K562 (cell line): ENCODE data around the gene LGSN. TPM values are rescaled to one million over a fixed set of nuclear protein-coding genes. Genes with fewer than 3 reads are reported as not detected.

Experiments
- ATAC-seq: fragments of 200-7000 bp; cut with Tn5 transposase; 3 replicates; pipeline ENCODE4 v1.9.1; 2020; ENCODE audit warnings: moderate library complexity
- BruUV-seq: library from RNA; stranded (reverse); fragments of 400-500 nt; replicated peaks from 2 replicates; lab custom pipeline; 2021; lab: Mats Ljungman, UMichigan
- CTCF ChIA-PET: fragments of 300-600 bp; formaldehyde crosslinking; extraction: SDS; loops from one replicate; lab custom pipeline; 2021; ENCODE audit warnings: low intra/inter-chr PET ratio; lab: Yijun Ruan, JAX
- POLR2A ChIA-PET: fragments of 300-600, 350-650 bp; sonication (Branson Sonifier 250); formaldehyde crosslinking; extraction: SDS; loops from one replicate; lab custom pipeline; 2021; ENCODE audit warnings: antibody characterized with exemption, inconsistent platforms; lab: Yijun Ruan, JAX
- DNase-seq, 4 experiments: peaks; one replicate each; pipeline versions ENCODE4 v3.0.0 to v3.0.0-alpha.2; 2011 to 2018; ENCODE audit warnings: low spot score in 3 of 4, mixed read lengths in 3 of 4; ENCODE audit errors: extremely low read depth in 1 of 4
- FAIRE-seq: peaks from 2 replicates; lab custom pipeline; 2011; peaks lifted over from hg19 to GRCh38; lab: Jason Lieb, UNC
- H2AFZ ChIP-seq: 2 replicates; pipeline ENCODE4 v1.6.0; 2011; ENCODE audit warnings: low read depth, low read length, control low read depth, inconsistent platforms
- H3K27ac ChIP-seq: fragments of 200-600 bp; 3 replicates; pipeline ENCODE4 v1.8.0; 2011; ENCODE audit warnings: low read depth, mild to moderate bottlenecking, control low read depth, inconsistent platforms, low read length, moderate library complexity, mixed read lengths; ENCODE audit errors: extremely low read depth
- H3K27me3 ChIP-seq, 2 experiments: fragments of 300-600 bp in 1 of 2; 2 replicates in 1 of 2; 3 replicates in 1 of 2; pipeline versions ENCODE4 v1.6.0 to v1.8.0; 2011; ENCODE audit warnings: inconsistent platforms in 2 of 2, low read length in 2 of 2, mild to moderate bottlenecking in 1 of 2, mixed read lengths in 1 of 2, moderate library complexity in 1 of 2; ENCODE audit not compliant: control insufficient read depth in 2 of 2, insufficient read depth in 2 of 2
- H3K36me3 ChIP-seq: fragments of 300-600 bp; 3 replicates; pipeline ENCODE4 v1.8.0; 2011; ENCODE audit warnings: mild to moderate bottlenecking, low read length, inconsistent platforms; ENCODE audit not compliant: control insufficient read depth, insufficient read depth
- H3K4me1 ChIP-seq, 2 experiments: fragments of 200-600 bp in 1 of 2; replicated peaks in 1 of 2; 2 replicates in 1 of 2; 3 replicates in 1 of 2; pipeline versions ENCODE4 v1.5.1 to v1.8.0; 2011; ENCODE audit warnings: inconsistent platforms in 2 of 2, low read length in 2 of 2, mild to moderate bottlenecking in 1 of 2, mixed read lengths in 1 of 2, moderate library complexity in 1 of 2; ENCODE audit not compliant: control insufficient read depth in 2 of 2, insufficient read depth in 2 of 2
- H3K4me2 ChIP-seq: 2 replicates; pipeline ENCODE4 v1.6.1; 2011; ENCODE audit warnings: low read length, control low read depth, inconsistent platforms, mixed read lengths; ENCODE audit not compliant: insufficient read depth
- H3K4me3 ChIP-seq: fragments of 200-600 bp; sonication (generic), shearing (Covaris generic); 2 replicates; pipeline ENCODE4 v1.5.1; 2016; ENCODE audit warnings: control low read depth, inconsistent platforms
- H3K79me2 ChIP-seq: fragments of 200-600 bp; 3 replicates; pipeline ENCODE4 v1.8.0; 2011; ENCODE audit warnings: low read length, inconsistent platforms; ENCODE audit not compliant: control insufficient read depth, insufficient read depth
- H3K9ac ChIP-seq, 2 experiments: 2 replicates each; pipeline versions ENCODE4 v1.6.0 to v1.6.1; 2011; ENCODE audit warnings: low read depth in 2 of 2, low read length in 2 of 2, control low read depth in 1 of 2, inconsistent platforms in 1 of 2, mild to moderate bottlenecking in 1 of 2, mixed read lengths in 1 of 2; ENCODE audit not compliant: insufficient read depth in 1 of 2
- H3K9me1 ChIP-seq: one replicate; pipeline ENCODE4 v1.6.0; 2011; ENCODE audit warnings: inconsistent platforms, mild to moderate bottlenecking, low read length, moderate library complexity; ENCODE audit not compliant: control insufficient read depth, insufficient read depth
- H3K9me3 ChIP-seq: replicated peaks from 2 replicates; pipeline ENCODE4 v1.5.1; 2011; ENCODE audit warnings: low read depth, low read length, inconsistent platforms; ENCODE audit not compliant: control insufficient read depth, insufficient read depth
- H4K20me1 ChIP-seq: replicated peaks from 2 replicates; pipeline ENCODE4 v1.6.1; 2011; ENCODE audit warnings: low read length, inconsistent platforms, mixed read lengths; ENCODE audit not compliant: control insufficient read depth, insufficient read depth
- ATF4 ChIP-seq: fragments of 450-650 bp; formaldehyde crosslinking; IDR thresholded peaks from 2 replicates; pipeline ENCODE4 v1.4.0; 2022; ENCODE audit warnings: mild to moderate bottlenecking, moderate library complexity
- BMI1 ChIP-seq: fragments of 150-350 bp; IDR thresholded peaks from 2 replicates; pipeline ENCODE4 v1.6.1; 2014; ENCODE audit warnings: low read length
- DMBX1 ChIP-seq: fragments of 250-450 bp; sonication (Bioruptor Pico); IDR thresholded peaks from 2 replicates; pipeline ENCODE4 v1.8.0; 2022; ENCODE audit warnings: inconsistent platforms, mild to moderate bottlenecking, moderate library complexity, borderline replicate concordance
- HNRNPUL1 ChIP-seq: fragments of 200-400 bp; formaldehyde crosslinking; IDR thresholded peaks from 2 replicates; pipeline ENCODE4 v1.6.1; 2017; ENCODE audit warnings: low read length
- NBN ChIP-seq: fragments of 450-650 bp; IDR thresholded peaks from 2 replicates; pipeline ENCODE4 v1.6.1; 2016; ENCODE audit warnings: low read depth, mild to moderate bottlenecking
- RBM14 ChIP-seq: fragments of 200-400 bp; formaldehyde crosslinking; IDR thresholded peaks from 2 replicates; pipeline ENCODE4 v1.6.1; 2018; ENCODE audit warnings: low read depth, mild to moderate bottlenecking, low read length, moderate library complexity, borderline replicate concordance; ENCODE audit not compliant: insufficient read depth
- SAFB ChIP-seq: fragments of 200-400 bp; formaldehyde crosslinking; IDR thresholded peaks from 2 replicates; pipeline ENCODE4 v1.6.1; 2017; ENCODE audit warnings: low read depth, low read length, borderline replicate concordance
- ZBTB34 ChIP-seq: fragments of 250-450 bp; sonication (Bioruptor Pico); IDR thresholded peaks from 2 replicates; pipeline ENCODE4 v1.8.0; 2021; ENCODE audit warnings: mild to moderate bottlenecking, moderate library complexity
- ZFP91 ChIP-seq: sonication (generic); formaldehyde crosslinking; IDR thresholded peaks from 2 replicates; pipeline ENCODE4 v1.8.0; 2022; ENCODE audit warnings: mild to moderate bottlenecking, missing genetic modification reagents
- ZNF311 ChIP-seq: fragments of 250-450 bp; sonication (Bioruptor Pico); IDR thresholded peaks from 2 replicates; pipeline ENCODE4 v1.4.0; 2020; ENCODE audit warnings: mild to moderate bottlenecking, moderate library complexity
- ZSCAN29 ChIP-seq: fragments of 450-650 bp; IDR thresholded peaks from 2 replicates; pipeline ENCODE4 v1.6.1; 2017
- WGBS: fragments of 100-300 bp; shearing (Covaris generic); methylation state at CpG from one replicate; pipeline ENCODE4 v1.1.6; 2016; ENCODE audit warnings: low coverage, mixed read lengths; ENCODE audit not compliant: insufficient coverage; ENCODE audit errors: missing lambda C conversion rate; 5-methylcytosine and 5-hydroxymethylcytosine counted together
- in situ Hi-C: fragments of 300-500 bp; cut with MboI; formaldehyde crosslinking; loops from 4 replicates; pipeline ENCODE4 v1.15.0; 2018; ENCODE audit warnings: inconsistent platforms, mixed read lengths
- intact Hi-C: fragments of 100-400 bp; cut with micrococcal nuclease; formaldehyde crosslinking; loops from 2 replicates; pipeline ENCODE4 v1.14.2; 2022
- polyA plus RNA-seq, 8 experiments: library from polyadenylated mRNA; depleted of rRNA in 4 of 8; stranded (reverse) in 5 of 8; unstranded in 3 of 8; fragments of >200 nt; fragmentation: Nextera tagmentation in 2 of 8; fragmentation: Illumina TruSeq in 1 of 8; extraction: Ambion mirVana in 2 of 8; extraction: Trizol in 1 of 8; gene quantifications; 2 replicates each; pipeline versions ENCODE4 v1.2.1 to v1.2.3, GENCODE V29; 2011 to 2014; ENCODE audit warnings: inconsistent platforms in 1 of 8, missing spikeins in 1 of 8
- total RNA-seq, 7 experiments: library from RNA; depleted of rRNA in 6 of 7; stranded (reverse); fragments of >200 nt in 6 of 7; fragmentation: Illumina TruSeq in 2 of 7; extraction: Trizol in 2 of 7; gene quantifications; 2 replicates each; pipeline versions ENCODE4 v1.2.1 to v1.2.3, GENCODE V29; 2011 to 2021; ENCODE audit warnings: low replicate concordance in 1 of 7
- TF ChIP-seq, protein P1 (sequence below): sonication (generic); formaldehyde crosslinking; IDR thresholded peaks from 2 replicates; pipeline ENCODE4 v1.8.0; 2023; ENCODE audit warnings: mild to moderate bottlenecking, missing genetic modification reagents

Gene LGSN
- total and polyA plus RNA-seq, 9 of the 15 experiments (the other 6 are each of a cell fraction or from before 2014, with no cell fraction given), result 0.01 TPM; not detected in 8

- H3K79me2 ChIP-seq, result no peaks in the 10 kb centered on the region
- no peaks in the 10 kb centered on the region for H3K9me1 ChIP-seq
- FAIRE-seq (no peak), ATAC-seq (no peak), DNase-seq (no peak)
- H3K27me3 ChIP-seq, result no peaks in the 10 kb centered on the region
- TF ChIP-seq ZSCAN29 (no peak), SAFB (no peak)
- no peak overlapping the region for H3K9ac ChIP-seq
- H4K20me1 ChIP-seq, result no peaks in the 10 kb centered on the region
- intact Hi-C loops, result no loop called here
- 0% methylated on average over 1 of the region's 1 CpG for WGBS
- no peak overlapping the region for H3K4me2 ChIP-seq
- H3K36me3 ChIP-seq, result no peaks in the 10 kb centered on the region
- H3K4me1 ChIP-seq, result no peaks in the 10 kb centered on the region
- H3K9me3 ChIP-seq, result no peaks in the 10 kb centered on the region
- in situ Hi-C loops, result no loop called here
- no peak overlapping the region for H3K27ac ChIP-seq
- H3K4me3 ChIP-seq, result no peak overlapping the region
- BruUV-seq, result no TSS peak
- CTCF ChIA-PET, result no interaction called here
- POLR2A ChIA-PET, result no interaction called here
- H2AFZ ChIP-seq, result no peak overlapping the region
Observed at GRCh38 chr6:63322981-63323380, 3.2 kb upstream of the LGSN start.

GRCh38 chr6:63321821-63322220 is 2.0 kb upstream of the LGSN start:
- FAIRE-seq (no peak), ATAC-seq (no peak), DNase-seq (no peak)
- ChIA-PET CTCF (no interaction called here), POLR2A (interaction anchor here (0.8 kb wide), 1 partner anchor 31 kb away, joined by 3 read pairs; no protein-coding TSS in a partner anchor)
- no peak overlapping the region for H3K9ac ChIP-seq
- H3K4me2 ChIP-seq, result no peak overlapping the region
- no peaks in the 10 kb centered on the region for H3K79me2 ChIP-seq
- no peaks in the 10 kb centered on the region for H4K20me1 ChIP-seq
- no peaks in the 10 kb centered on the region for H3K9me1 ChIP-seq
- H3K36me3 ChIP-seq, result no peaks in the 10 kb centered on the region
- H3K4me3 ChIP-seq, result no peak overlapping the region
- in situ Hi-C loops, result no loop called here
- intact Hi-C loops, result no loop called here
- H3K27ac ChIP-seq, result no peak overlapping the region
- H3K4me1 ChIP-seq, result no peaks in the 10 kb centered on the region
- no TSS peak for BruUV-seq
- H3K9me3 ChIP-seq, result no peaks in the 10 kb centered on the region
- WGBS, result 0% methylated on average over 1 of the region's 1 CpG
- no peak overlapping the region for H2AFZ ChIP-seq
- no peaks in the 10 kb centered on the region for H3K27me3 ChIP-seq
- no peak for TF ChIP-seq ZBTB34 (CRISPR knock-in tag)
- TF ChIP-seq ATF4 (CRISPR knock-in tag), result no peak
- TF ChIP-seq DMBX1 (CRISPR knock-in tag), result no peak
- no peak for TF ChIP-seq ZFP91
- no peak for TF ChIP-seq RBM14
- TF ChIP-seq BMI1, result no peak
- no peak for TF ChIP-seq HNRNPUL1
- no peak for TF ChIP-seq ZNF311 (CRISPR knock-in tag)
- no peak for TF ChIP-seq NBN
- TF ChIP-seq, protein P1, sequence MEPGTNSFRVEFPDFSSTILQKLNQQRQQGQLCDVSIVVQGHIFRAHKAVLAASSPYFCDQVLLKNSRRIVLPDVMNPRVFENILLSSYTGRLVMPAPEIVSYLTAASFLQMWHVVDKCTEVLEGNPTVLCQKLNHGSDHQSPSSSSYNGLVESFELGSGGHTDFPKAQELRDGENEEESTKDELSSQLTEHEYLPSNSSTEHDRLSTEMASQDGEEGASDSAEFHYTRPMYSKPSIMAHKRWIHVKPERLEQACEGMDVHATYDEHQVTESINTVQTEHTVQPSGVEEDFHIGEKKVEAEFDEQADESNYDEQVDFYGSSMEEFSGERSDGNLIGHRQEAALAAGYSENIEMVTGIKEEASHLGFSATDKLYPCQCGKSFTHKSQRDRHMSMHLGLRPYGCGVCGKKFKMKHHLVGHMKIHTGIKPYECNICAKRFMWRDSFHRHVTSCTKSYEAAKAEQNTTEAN (CRISPR knock-in tag), result no peak
